ENCODE results near the gene CCDC6.

- TF ChIP-seq CTCF (IDR thresholded peaks at IDR 0.05; ENCODE audit: insufficient read depth, low read length, poor library complexity, severe bottlenecking): no peak
- no peak for TF ChIP-seq EZH2phosphoT487 (conservative IDR thresholded peaks at IDR 0.05; ENCODE audit: low read length)
These were observed 24.7 kb downstream of the CCDC6 start for GRCh38 chr10:59881640-59882039.
